H1 (cell line): Measurements from ENCODE around the gene TOMM7. TPM values are rescaled to one million over a fixed set of nuclear protein-coding genes. Genes with fewer than 3 reads are reported as not detected.

Experiments
- CTCF ChIA-PET: fragments of 300-600 bp; sonication (Branson Sonifier 250); formaldehyde crosslinking; loops from one replicate; lab custom pipeline; 2021; ENCODE audit not compliant: partially characterized antibody; lab: Charles Lee
- POLR2A ChIA-PET: fragments of 300-600 bp; sonication (Branson Sonifier 250); formaldehyde crosslinking; loops from one replicate; lab custom pipeline; 2021; ENCODE audit warnings: inconsistent platforms; ENCODE audit not compliant: partially characterized antibody; lab: Charles Lee
- DNase-seq, 2 experiments: peaks; one replicate each; pipeline versions ENCODE4 v3.0.0 to v3.0.0-alpha.2; 2010 to 2022; ENCODE audit warnings: low spot score in 2 of 2, low read depth in 1 of 2, mixed read lengths in 1 of 2
- FAIRE-seq: peaks from 2 replicates; lab custom pipeline; 2011; peaks lifted over from hg19 to GRCh38; lab: Jason Lieb, UNC
- H2AFZ ChIP-seq: 2 replicates; pipeline ENCODE4 v1.8.1; 2012; ENCODE audit warnings: low read length, inconsistent platforms
- H2AK5ac ChIP-seq: 2 replicates; pipeline ENCODE4 v1.6.1; 2013; ENCODE audit warnings: low read depth, low read length
- H2BK120ac ChIP-seq: replicated peaks from 2 replicates; pipeline ENCODE3; 2013; ENCODE audit warnings: low read depth, low read length, inconsistent platforms
- H2BK12ac ChIP-seq: 2 replicates; pipeline ENCODE4 v1.6.1; 2013; ENCODE audit warnings: low read depth, low read length
- H2BK15ac ChIP-seq: 2 replicates; pipeline ENCODE4 v1.6.1; 2013; ENCODE audit warnings: low read length
- H2BK20ac ChIP-seq: 2 replicates; pipeline ENCODE4 v1.6.1; 2013; ENCODE audit warnings: low read length
- H2BK5ac ChIP-seq: 2 replicates; pipeline ENCODE4 v1.6.1; 2013; ENCODE audit warnings: low read depth, low read length
- H3K14ac ChIP-seq: 2 replicates; pipeline ENCODE4 v1.6.1; 2013; ENCODE audit warnings: inconsistent platforms; ENCODE audit not compliant: insufficient read length
- H3K18ac ChIP-seq: 2 replicates; pipeline ENCODE4 v1.6.1; 2013; ENCODE audit warnings: low read length; ENCODE audit errors: extremely low read depth
- H3K23ac ChIP-seq: 2 replicates; pipeline ENCODE4 v1.6.1; 2013; ENCODE audit warnings: inconsistent platforms; ENCODE audit not compliant: insufficient read length
- H3K23me2 ChIP-seq: 2 replicates; pipeline ENCODE4 v1.6.1; 2013; ENCODE audit warnings: low read depth, low read length
- H3K27ac ChIP-seq: 2 replicates; pipeline ENCODE4 v1.6.1; 2011; ENCODE audit warnings: low read depth, low read length, inconsistent platforms
- H3K27me3 ChIP-seq, 4 experiments: replicated peaks in 1 of 4; 1 replicate in 1 of 4; 2 replicates in 3 of 4; pipeline versions ENCODE4 v1.6.1 to v1.8.1; 2011 to 2013; ENCODE audit warnings: low read length in 3 of 4, mild to moderate bottlenecking in 3 of 4, inconsistent platforms in 2 of 4, mixed read lengths in 2 of 4, moderate library complexity in 1 of 4; ENCODE audit not compliant: control insufficient read depth in 3 of 4, insufficient read depth in 3 of 4; ENCODE audit errors: extremely low read depth in 1 of 4
- H3K36me3 ChIP-seq, 4 experiments: 2 replicates each; pipeline versions ENCODE4 v1.6.1 to v1.8.1; 2011 to 2013; ENCODE audit warnings: mild to moderate bottlenecking in 4 of 4, low read length in 3 of 4, moderate library complexity in 2 of 4, control low read depth in 1 of 4, inconsistent platforms in 1 of 4; ENCODE audit not compliant: insufficient read depth in 4 of 4, control insufficient read depth in 2 of 4
- H3K4ac ChIP-seq: replicated peaks from 2 replicates; pipeline ENCODE3; 2013; ENCODE audit warnings: low read length, low read depth, mixed read lengths, inconsistent platforms; ENCODE audit not compliant: insufficient read length
- H3K4me1 ChIP-seq, 4 experiments: replicated peaks in 1 of 4; 1 replicate in 1 of 4; 2 replicates in 3 of 4; pipeline versions ENCODE4 v1.6.1 to v1.8.1; 2011 to 2013; ENCODE audit warnings: low read length in 3 of 4, inconsistent platforms in 2 of 4, mixed read lengths in 1 of 4; ENCODE audit not compliant: insufficient read depth in 4 of 4, control insufficient read depth in 3 of 4
- H3K4me2 ChIP-seq, 2 experiments: 2 replicates each; pipeline versions ENCODE4 v1.6.1 to v1.8.1; 2011 to 2013; ENCODE audit warnings: low read depth in 2 of 2, low read length in 2 of 2, control low read depth in 1 of 2, inconsistent platforms in 1 of 2, mild to moderate bottlenecking in 1 of 2; ENCODE audit not compliant: insufficient read depth in 1 of 2
- H3K4me3 ChIP-seq, 4 experiments: fragments of 200-600, 300-600 bp in 1 of 4; sonication (generic), shearing (Covaris generic), sonication (Bioruptor Twin) in 1 of 4; 2 replicates each; pipeline versions ENCODE4 v1.5.1 to v1.8.1; 2011 to 2016; ENCODE audit warnings: low read length in 4 of 4, low read depth in 3 of 4, control low read depth in 2 of 4, inconsistent platforms in 2 of 4, mild to moderate bottlenecking in 2 of 4, mixed read lengths in 1 of 4, moderate library complexity in 1 of 4; ENCODE audit not compliant: insufficient read depth in 2 of 4; ENCODE audit errors: extremely low read depth in 1 of 4
- H3K56ac ChIP-seq: replicated peaks from 2 replicates; pipeline ENCODE3; 2013; ENCODE audit warnings: low read depth, mild to moderate bottlenecking, mixed read lengths, low read length, inconsistent platforms; ENCODE audit not compliant: insufficient read length
- H3K79me1 ChIP-seq: 2 replicates; pipeline ENCODE4 v1.6.1; 2013; ENCODE audit warnings: low read depth, low read length, control low read depth
- H3K79me2 ChIP-seq, 2 experiments: 2 replicates each; pipeline versions ENCODE4 v1.6.1 to v1.8.1; 2012 to 2013; ENCODE audit warnings: low read length in 2 of 2, mild to moderate bottlenecking in 2 of 2, inconsistent platforms in 1 of 2; ENCODE audit not compliant: insufficient read depth in 2 of 2, control insufficient read depth in 1 of 2
- H3K9ac ChIP-seq, 4 experiments: replicated peaks in 1 of 4; 1 replicate in 1 of 4; 2 replicates in 3 of 4; pipeline versions ENCODE4 v1.6.1 to v1.8.1; 2011 to 2013; ENCODE audit warnings: low read depth in 3 of 4, low read length in 3 of 4, control low read depth in 2 of 4, mild to moderate bottlenecking in 2 of 4, moderate library complexity in 2 of 4, inconsistent platforms in 1 of 4; ENCODE audit errors: extremely low read depth in 1 of 4
- H3K9me3 ChIP-seq, 2 experiments: 2 replicates each; pipeline versions ENCODE4 v1.6.1 to v1.8.1; 2012 to 2013; ENCODE audit warnings: mild to moderate bottlenecking in 2 of 2, moderate library complexity in 2 of 2, control low read depth in 1 of 2, inconsistent platforms in 1 of 2, low read depth in 1 of 2, low read length in 1 of 2, mixed read lengths in 1 of 2; ENCODE audit not compliant: insufficient read depth in 2 of 2
- H4K20me1 ChIP-seq, 2 experiments: replicated peaks in 1 of 2; 2 replicates each; pipeline versions ENCODE3 to v1.8.1; 2011 to 2013; ENCODE audit warnings: inconsistent platforms in 2 of 2, low read length in 2 of 2, mild to moderate bottlenecking in 1 of 2; ENCODE audit not compliant: insufficient read depth in 2 of 2, control insufficient read depth in 1 of 2
- H4K5ac ChIP-seq: 2 replicates; pipeline ENCODE4 v1.6.1; 2013; ENCODE audit warnings: low read length, low read depth, mixed read lengths, inconsistent platforms; ENCODE audit not compliant: insufficient read length
- H4K8ac ChIP-seq: 2 replicates; pipeline ENCODE4 v1.8.0; 2013; ENCODE audit warnings: mild to moderate bottlenecking, moderate library complexity, low read length, inconsistent platforms; ENCODE audit not compliant: insufficient read depth; ENCODE audit errors: extremely low read depth
- H4K91ac ChIP-seq: replicated peaks from 2 replicates; pipeline ENCODE3; 2013; ENCODE audit warnings: low read length, mixed read lengths, inconsistent platforms; ENCODE audit not compliant: insufficient read length
- CBX8 ChIP-seq: fragments of 300-800, 300-1000 bp; sonication (generic); IDR thresholded peaks from 2 replicates; pipeline ENCODE4 v1.7.1; 2016; ENCODE audit warnings: low read depth, low read length, borderline replicate concordance
- EP300 ChIP-seq, 2 experiments: IDR thresholded peaks; 1 replicate in 1 of 2; 2 replicates in 1 of 2; pipeline ENCODE4 v1.6.1; 2011 to 2012; ENCODE audit warnings: low read depth in 2 of 2, low read length in 2 of 2, mild to moderate bottlenecking in 2 of 2, borderline replicate concordance in 1 of 2, inconsistent platforms in 1 of 2, moderate library complexity in 1 of 2
- GABPA ChIP-seq: IDR thresholded peaks from 2 replicates; pipeline ENCODE4 v1.6.1; 2011; ENCODE audit warnings: mild to moderate bottlenecking, low read length, moderate library complexity, borderline replicate concordance; ENCODE audit not compliant: insufficient read depth
- POU5F1 ChIP-seq: IDR thresholded peaks from 2 replicates; pipeline ENCODE4 v1.6.1; 2011; ENCODE audit warnings: low read depth, mild to moderate bottlenecking, low read length, moderate library complexity
- SIRT6 ChIP-seq: IDR thresholded peaks from one replicate; pipeline ENCODE4 v1.7.1; 2012; ENCODE audit warnings: low read length, inconsistent platforms
- TAF7 ChIP-seq: optimal IDR thresholded peaks from 2 replicates; pipeline ENCODE3; 2011; ENCODE audit warnings: low read depth, mild to moderate bottlenecking, inconsistent platforms, low read length, moderate library complexity, borderline replicate concordance
- TBP ChIP-seq: IDR thresholded peaks from 2 replicates; pipeline ENCODE4 v1.6.1; 2011; ENCODE audit warnings: low read depth, low read length, improper control_type of control experiment
- WGBS, 2 experiments: shearing (Covaris generic) in 1 of 2; methylation state at CpG; one replicate each; pipeline versions ENCODE4 v1.1.6 to v1.1.7; 2013 to 2015; ENCODE audit warnings: low lambda C conversion rate in 2 of 2, mixed read lengths in 2 of 2, inconsistent platforms in 1 of 2, low coverage in 1 of 2, missing lambda C conversion rate in 1 of 2; ENCODE audit not compliant: insufficient replicate concordance in 2 of 2, insufficient coverage in 1 of 2, insufficient read length in 1 of 2; ENCODE audit errors: extremely low coverage in 1 of 2, missing lambda C conversion rate in 1 of 2; 5-methylcytosine and 5-hydroxymethylcytosine counted together
- polyA plus RNA-seq, 7 experiments: library from polyadenylated mRNA; depleted of rRNA in 3 of 7; stranded (reverse) in 5 of 7; unstranded in 2 of 7; fragments of >200 nt in 5 of 7; fragments of 200-250 nt in 2 of 7; gene quantifications; 1 replicate in 5 of 7; 2 replicates in 1 of 7; 4 replicates in 1 of 7; pipeline versions ENCODE4 v1.2.1 to v1.2.3, GENCODE V29; 2011 to 2013; ENCODE audit warnings: missing spikeins in 2 of 7, mixed read lengths in 2 of 7
- total RNA-seq: library from RNA; stranded (reverse); fragmentation: NEBNext Ultra II Directional; extraction: Animal tissue kit (Norgen Biotek cat#: 25700); gene quantifications from 2 replicates; pipeline ENCODE4 v1.2.1, GENCODE V29; 2021
- TF ChIP-seq, protein P1 (sequence below): IDR thresholded peaks from 2 replicates; pipeline ENCODE4 v1.6.1; 2012; ENCODE audit warnings: inconsistent platforms

The TOMM7 gene
- total and polyA plus RNA-seq, 2 of the 8 experiments (the other 6 are each of a cell fraction or from before 2014, with no cell fraction given), result 389 to 508 TPM

DNA sequence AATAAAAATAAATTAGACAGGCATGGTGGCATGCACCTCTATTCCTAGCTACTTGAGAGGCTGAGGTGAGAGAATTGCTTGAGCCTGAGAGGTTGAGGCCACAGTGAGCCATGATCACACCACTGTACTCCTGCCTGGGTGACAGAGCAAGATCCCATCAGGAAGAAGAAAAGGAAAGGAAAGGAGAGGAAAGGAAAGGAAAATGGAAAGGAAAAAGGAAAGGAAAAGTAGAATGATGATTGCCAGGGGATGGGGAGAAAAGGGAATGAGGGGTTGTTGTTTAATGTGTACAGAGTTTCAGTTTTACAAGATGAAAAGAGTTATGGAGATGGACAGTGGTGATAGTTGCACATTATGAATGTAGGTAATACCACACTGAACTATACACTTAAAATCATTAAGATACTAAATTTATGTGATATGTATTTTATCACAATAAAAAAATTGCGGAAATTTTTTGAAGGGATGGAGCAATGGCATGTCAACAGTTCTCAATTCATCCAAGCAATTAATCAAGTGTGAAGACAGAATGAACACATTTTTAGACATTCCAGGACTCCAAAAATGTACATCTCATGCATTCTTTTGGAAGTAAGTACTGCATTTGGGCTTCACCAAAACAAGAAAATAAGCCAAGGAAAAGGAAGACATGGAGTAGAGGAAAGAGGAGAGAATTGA lies 51.3 kb downstream of the TOMM7 start:
- H3K56ac ChIP-seq, result peak overlapping the region; percentile 59
- TF ChIP-seq CBX8 (no peak), GABPA (no peak), SIRT6 (no peak), TBP (no peak), POU5F1 (no peak), EP300 (IDR thresholded peaks at IDR 0.05; ENCODE audit: borderline replicate concordance in 1 of 2, low read depth in 2 of 2, low read length in 2 of 2) (no peak), TAF7 (no peak)
- TF ChIP-seq, protein P1, sequence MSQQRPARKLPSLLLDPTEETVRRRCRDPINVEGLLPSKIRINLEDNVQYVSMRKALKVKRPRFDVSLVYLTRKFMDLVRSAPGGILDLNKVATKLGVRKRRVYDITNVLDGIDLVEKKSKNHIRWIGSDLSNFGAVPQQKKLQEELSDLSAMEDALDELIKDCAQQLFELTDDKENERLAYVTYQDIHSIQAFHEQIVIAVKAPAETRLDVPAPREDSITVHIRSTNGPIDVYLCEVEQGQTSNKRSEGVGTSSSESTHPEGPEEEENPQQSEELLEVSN, result no peak
- no peaks in the 10 kb centered on the region for H3K36me3 ChIP-seq
- no peak overlapping the region for H2BK5ac ChIP-seq
- H3K23ac ChIP-seq, result no peak overlapping the region
- no peaks in the 10 kb centered on the region for H3K4me1 ChIP-seq
- no peaks in the 10 kb centered on the region for H3K79me2 ChIP-seq
- no peak overlapping the region for H3K14ac ChIP-seq
- no peak overlapping the region for H4K91ac ChIP-seq
- H3K23me2 ChIP-seq, result no peaks in the 10 kb centered on the region; the same call in 1 of the 2 replicates
- H2BK20ac ChIP-seq, result no peak overlapping the region
- H4K20me1 ChIP-seq, result no peaks in the 10 kb centered on the region
- DNase-seq (no peak), FAIRE-seq (no peak)
- no peak overlapping the region for H2BK15ac ChIP-seq
- H3K4me2 ChIP-seq, result no peak overlapping the region
- no peak overlapping the region for H2AK5ac ChIP-seq
- ChIA-PET CTCF (interaction anchor here (0.9 to 2.0 kb wide), 3 partner anchors 11 to 284 kb away, joined by 3 to 15 read pairs (median 3); no protein-coding TSS in a partner anchor), POLR2A (no interaction called here)
- no peak overlapping the region for H4K8ac ChIP-seq
- 95% methylated on average over 1 of the region's 1 CpG; no CpG with 5 or more reads in 1 of the 2 experiments for WGBS, 2 experiments
- H3K27me3 ChIP-seq, result no peaks in the 10 kb centered on the region
- H3K4me3 ChIP-seq, result no peak overlapping the region
- no peak overlapping the region for H3K4ac ChIP-seq
- no peaks in the 10 kb centered on the region for H3K9me3 ChIP-seq
- no peak overlapping the region for H2BK12ac ChIP-seq
- no peak overlapping the region for H3K9ac ChIP-seq
- H3K18ac ChIP-seq, result no peak overlapping the region
- H2AFZ ChIP-seq, result no peak overlapping the region; the same call in 1 of the 2 replicates
- H3K79me1 ChIP-seq, result no peaks in the 10 kb centered on the region
- H2BK120ac ChIP-seq, result no peak overlapping the region
- no peak overlapping the region for H4K5ac ChIP-seq
- H3K27ac ChIP-seq, result no peak overlapping the region
